Measurements from ENCODE around the gene OPALIN. TPM values are rescaled to one million over a fixed set of nuclear protein-coding genes. Genes with fewer than 3 reads are reported as not detected.

The OPALIN gene
- polyA plus RNA-seq, 1 donor from 2014 or later, result not detected

- Histone ChIP-seq H4K20me1 (ENCODE audit: insufficient read depth) (no peaks in the 10 kb centered on the region), H3K9me2 (ENCODE audit: insufficient read depth, low read length) (no peaks in the 10 kb centered on the region)
- no peak for TF ChIP-seq RAD21 (conservative IDR thresholded peaks at IDR 0.05)
- no peak for TF ChIP-seq EZH2 (IDR thresholded peaks at IDR 0.05; ENCODE audit: borderline replicate concordance, insufficient read depth, low read length, poor library complexity, severe bottlenecking)
- no peak for TF ChIP-seq SMC3 (conservative IDR thresholded peaks at IDR 0.05; ENCODE audit: poor library complexity)
- TF ChIP-seq, protein P1, sequence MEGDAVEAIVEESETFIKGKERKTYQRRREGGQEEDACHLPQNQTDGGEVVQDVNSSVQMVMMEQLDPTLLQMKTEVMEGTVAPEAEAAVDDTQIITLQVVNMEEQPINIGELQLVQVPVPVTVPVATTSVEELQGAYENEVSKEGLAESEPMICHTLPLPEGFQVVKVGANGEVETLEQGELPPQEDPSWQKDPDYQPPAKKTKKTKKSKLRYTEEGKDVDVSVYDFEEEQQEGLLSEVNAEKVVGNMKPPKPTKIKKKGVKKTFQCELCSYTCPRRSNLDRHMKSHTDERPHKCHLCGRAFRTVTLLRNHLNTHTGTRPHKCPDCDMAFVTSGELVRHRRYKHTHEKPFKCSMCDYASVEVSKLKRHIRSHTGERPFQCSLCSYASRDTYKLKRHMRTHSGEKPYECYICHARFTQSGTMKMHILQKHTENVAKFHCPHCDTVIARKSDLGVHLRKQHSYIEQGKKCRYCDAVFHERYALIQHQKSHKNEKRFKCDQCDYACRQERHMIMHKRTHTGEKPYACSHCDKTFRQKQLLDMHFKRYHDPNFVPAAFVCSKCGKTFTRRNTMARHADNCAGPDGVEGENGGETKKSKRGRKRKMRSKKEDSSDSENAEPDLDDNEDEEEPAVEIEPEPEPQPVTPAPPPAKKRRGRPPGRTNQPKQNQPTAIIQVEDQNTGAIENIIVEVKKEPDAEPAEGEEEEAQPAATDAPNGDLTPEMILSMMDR (IDR thresholded peaks at IDR 0.05; ENCODE audit: poor library complexity, severe bottlenecking), result no peak
- no peak for TF ChIP-seq POLR2AphosphoS5 (IDR thresholded peaks at IDR 0.05)
- TF ChIP-seq REST (IDR thresholded peaks at IDR 0.05; ENCODE audit: borderline replicate concordance), result no peak
- no peak for TF ChIP-seq MXI1 (conservative IDR thresholded peaks at IDR 0.05; ENCODE audit: poor library complexity, severe bottlenecking)
- no peak for TF ChIP-seq EP300 (conservative IDR thresholded peaks at IDR 0.05; ENCODE audit: poor library complexity, severe bottlenecking)
- no peak for TF ChIP-seq TAF1 (IDR thresholded peaks at IDR 0.05; ENCODE audit: low read depth)
Measured at GRCh38 chr10:96305019-96305418, 53.8 kb downstream of the OPALIN start.

GRCh38 chr10:96304230-96304629 lies 54.6 kb downstream of the OPALIN start, which contains the start of gene DNTT:
Gene DNTT, plus strand, starts transcription at chr10:96304434. Its CDS starts 64 bp downstream, at chr10:96304498.
- Histone ChIP-seq H3K9ac (ENCODE audit: low read length) (no peak within 1 kb of the TSS), H3K9me2 (ENCODE audit: insufficient read depth, low read length) (no peaks in the 10 kb centered on the region), H3F3A (ENCODE audit: insufficient read depth, low read length, poor library complexity, severe bottlenecking) (no peaks in the 10 kb centered on the region), H3K27ac (ENCODE audit: low read length) (no peak within 1 kb of the TSS), H3K4me3 (ENCODE audit: low read length) (no peak within 1 kb of the TSS), H3K79me2 (replicated peaks; ENCODE audit: insufficient read depth, low read length) (no peaks in the 10 kb centered on the region), H2AFZ (ENCODE audit: low read depth, low read length) (no peak within 1 kb of the TSS), H3K4me2 (ENCODE audit: low read length) (no peak within 1 kb of the TSS), H3K36me3 (ENCODE audit: insufficient read depth, low read length) (no peaks in the 10 kb centered on the region), H4K20me1 (ENCODE audit: insufficient read depth) (no peaks in the 10 kb centered on the region), H3K9me3 (ENCODE audit: low read length) (no peaks in the 10 kb centered on the region), H3K27me3 (ENCODE audit: insufficient read depth, low read depth, low read length) (no peaks in the 10 kb centered on the region)
- TF ChIP-seq POLR2AphosphoS5 (IDR thresholded peaks at IDR 0.05), result no peak
- no peak for TF ChIP-seq RAD21 (conservative IDR thresholded peaks at IDR 0.05)
- no peak for TF ChIP-seq SMC3 (conservative IDR thresholded peaks at IDR 0.05; ENCODE audit: poor library complexity)
- TF ChIP-seq EZH2 (IDR thresholded peaks at IDR 0.05; ENCODE audit: borderline replicate concordance, insufficient read depth, low read length, poor library complexity, severe bottlenecking), result no peak
- no peak for TF ChIP-seq REST (IDR thresholded peaks at IDR 0.05; ENCODE audit: borderline replicate concordance)
- no peak for TF ChIP-seq MXI1 (conservative IDR thresholded peaks at IDR 0.05; ENCODE audit: poor library complexity, severe bottlenecking)
- TF ChIP-seq, protein P1 (IDR thresholded peaks at IDR 0.05; ENCODE audit: poor library complexity, severe bottlenecking), result no peak
- no peak for TF ChIP-seq EP300 (conservative IDR thresholded peaks at IDR 0.05; ENCODE audit: poor library complexity, severe bottlenecking)
- no peak for TF ChIP-seq TAF1 (IDR thresholded peaks at IDR 0.05; ENCODE audit: low read depth)

More at GRCh38 chr10:96305019-96305418, 53.8 kb downstream of the OPALIN start:
- Histone ChIP-seq H2AFZ (ENCODE audit: low read depth, low read length) (no peak overlapping the region), H3K4me3 (ENCODE audit: low read length) (no peak overlapping the region), H3K9me3 (ENCODE audit: low read length) (no peaks in the 10 kb centered on the region), H3K27me3 (ENCODE audit: insufficient read depth, low read depth, low read length) (no peaks in the 10 kb centered on the region), H3K79me2 (replicated peaks; ENCODE audit: insufficient read depth, low read length) (no peaks in the 10 kb centered on the region), H3K4me2 (ENCODE audit: low read length) (no peak overlapping the region), H3K9ac (ENCODE audit: low read length) (no peak overlapping the region), H3K27ac (ENCODE audit: low read length) (no peak overlapping the region), H3K36me3 (ENCODE audit: insufficient read depth, low read length) (no peaks in the 10 kb centered on the region), H3F3A (ENCODE audit: insufficient read depth, low read length, poor library complexity, severe bottlenecking) (no peaks in the 10 kb centered on the region)
